Fibroblast of lung (primary cell): ENCODE data around the gene NFATC3.
A peak's percentile ranks its signal among the peaks of the same experiment; 100 is the strongest.

Experiments used
- EZH2 ChIP-seq: IDR thresholded peaks from 2 replicates; pipeline ENCODE4 v1.5.1; 2012; ENCODE audit warnings: low read length, control low read depth, mild to moderate bottlenecking; ENCODE audit errors: missing control alignments
- TF ChIP-seq, protein P1 (sequence below), 2 donors: IDR thresholded peaks in 1 of 2; conservative IDR thresholded peaks in 1 of 2; 1 replicate in 1 of 2; 2 replicates in 1 of 2; pipeline ENCODE4 v1.5.1; 2011 to 2012; ENCODE audit warnings: low read length in 2 of 2, control low read depth in 1 of 2, inconsistent platforms in 1 of 2, low read depth in 1 of 2, mild to moderate bottlenecking in 1 of 2

DNA sequence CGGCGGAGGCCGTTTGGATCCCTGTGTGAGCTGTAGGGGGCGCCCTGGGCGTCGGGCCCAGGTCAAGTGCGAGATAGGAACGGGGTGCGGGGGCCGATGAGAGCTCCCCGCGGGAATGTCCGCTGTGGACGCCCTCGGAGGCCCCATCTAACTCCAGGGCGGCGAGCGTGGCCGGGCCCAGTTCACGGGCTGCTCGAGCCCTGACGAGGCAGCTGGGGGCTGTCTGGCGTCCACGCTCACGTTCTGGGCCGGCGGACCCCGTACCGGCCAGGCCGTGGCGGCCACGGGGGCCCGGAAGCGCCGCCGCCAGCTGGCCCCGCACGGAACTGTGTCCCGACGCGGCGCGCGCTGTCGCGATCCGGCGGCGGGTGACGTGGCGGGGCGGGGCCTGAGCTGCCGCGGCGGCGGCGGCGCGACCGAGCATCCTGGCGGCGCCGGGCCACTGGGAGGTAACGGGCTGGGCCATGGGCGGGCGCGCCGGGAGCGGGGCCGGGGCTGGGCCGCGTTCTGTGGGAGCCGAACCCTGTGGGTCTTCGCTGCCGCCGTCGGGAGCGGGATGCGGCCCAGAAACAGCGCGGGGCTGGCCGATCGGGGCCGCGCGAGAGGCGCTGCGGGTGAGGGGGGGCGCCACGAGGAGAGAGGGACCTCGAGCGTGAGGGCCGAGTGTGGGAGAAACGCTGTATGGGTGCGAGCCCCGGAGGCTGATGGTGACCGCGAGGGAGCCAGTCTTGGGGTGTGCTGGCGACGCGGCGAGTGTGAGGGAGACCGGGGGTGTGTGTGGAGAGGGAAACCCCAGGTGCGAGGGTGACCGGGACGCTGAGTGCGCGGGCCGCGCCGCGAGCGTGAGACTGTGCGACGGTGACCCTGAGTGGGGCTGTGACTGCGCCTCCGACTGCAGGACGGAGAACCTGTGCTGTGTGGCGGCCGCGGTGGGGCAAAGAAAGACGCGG, 179.2 kb downstream of the NFATC3 start, which contains the start of gene SLC7A6:
- TF ChIP-seq, protein P1, sequence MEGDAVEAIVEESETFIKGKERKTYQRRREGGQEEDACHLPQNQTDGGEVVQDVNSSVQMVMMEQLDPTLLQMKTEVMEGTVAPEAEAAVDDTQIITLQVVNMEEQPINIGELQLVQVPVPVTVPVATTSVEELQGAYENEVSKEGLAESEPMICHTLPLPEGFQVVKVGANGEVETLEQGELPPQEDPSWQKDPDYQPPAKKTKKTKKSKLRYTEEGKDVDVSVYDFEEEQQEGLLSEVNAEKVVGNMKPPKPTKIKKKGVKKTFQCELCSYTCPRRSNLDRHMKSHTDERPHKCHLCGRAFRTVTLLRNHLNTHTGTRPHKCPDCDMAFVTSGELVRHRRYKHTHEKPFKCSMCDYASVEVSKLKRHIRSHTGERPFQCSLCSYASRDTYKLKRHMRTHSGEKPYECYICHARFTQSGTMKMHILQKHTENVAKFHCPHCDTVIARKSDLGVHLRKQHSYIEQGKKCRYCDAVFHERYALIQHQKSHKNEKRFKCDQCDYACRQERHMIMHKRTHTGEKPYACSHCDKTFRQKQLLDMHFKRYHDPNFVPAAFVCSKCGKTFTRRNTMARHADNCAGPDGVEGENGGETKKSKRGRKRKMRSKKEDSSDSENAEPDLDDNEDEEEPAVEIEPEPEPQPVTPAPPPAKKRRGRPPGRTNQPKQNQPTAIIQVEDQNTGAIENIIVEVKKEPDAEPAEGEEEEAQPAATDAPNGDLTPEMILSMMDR (conservative IDR thresholded peaks at IDR 0.05 in 1 of 2, IDR thresholded peaks at IDR 0.05 in 1 of 2; ENCODE audit: low read depth in 1 of 2, low read length in 2 of 2): peak in 1 of 2 donors; percentile 45
- no peak for TF ChIP-seq EZH2
